Tibial nerve (tissue), 3 donors: ENCODE results near the gene BCAR1.

Source experiments
- POLR2A ChIP-seq, 2 donors: fragments of 450-650 bp; IDR thresholded peaks; one replicate each; pipeline ENCODE4 v1.6.1; 2017; ENCODE audit warnings: antibody characterized with exemption in 2 of 2, mild to moderate bottlenecking in 2 of 2, moderate library complexity in 2 of 2
- TF ChIP-seq, protein P1 (sequence below), 5 experiments: fragments of 200-600 bp in 3 of 5; fragments of 450-650 bp in 2 of 5; sonication (generic) in 3 of 5; IDR thresholded peaks; one replicate each; pipeline ENCODE4 v1.5.1; 2016 to 2019; ENCODE audit warnings: antibody characterized with exemption in 5 of 5, mild to moderate bottlenecking in 3 of 5, moderate library complexity in 2 of 5

DNA sequence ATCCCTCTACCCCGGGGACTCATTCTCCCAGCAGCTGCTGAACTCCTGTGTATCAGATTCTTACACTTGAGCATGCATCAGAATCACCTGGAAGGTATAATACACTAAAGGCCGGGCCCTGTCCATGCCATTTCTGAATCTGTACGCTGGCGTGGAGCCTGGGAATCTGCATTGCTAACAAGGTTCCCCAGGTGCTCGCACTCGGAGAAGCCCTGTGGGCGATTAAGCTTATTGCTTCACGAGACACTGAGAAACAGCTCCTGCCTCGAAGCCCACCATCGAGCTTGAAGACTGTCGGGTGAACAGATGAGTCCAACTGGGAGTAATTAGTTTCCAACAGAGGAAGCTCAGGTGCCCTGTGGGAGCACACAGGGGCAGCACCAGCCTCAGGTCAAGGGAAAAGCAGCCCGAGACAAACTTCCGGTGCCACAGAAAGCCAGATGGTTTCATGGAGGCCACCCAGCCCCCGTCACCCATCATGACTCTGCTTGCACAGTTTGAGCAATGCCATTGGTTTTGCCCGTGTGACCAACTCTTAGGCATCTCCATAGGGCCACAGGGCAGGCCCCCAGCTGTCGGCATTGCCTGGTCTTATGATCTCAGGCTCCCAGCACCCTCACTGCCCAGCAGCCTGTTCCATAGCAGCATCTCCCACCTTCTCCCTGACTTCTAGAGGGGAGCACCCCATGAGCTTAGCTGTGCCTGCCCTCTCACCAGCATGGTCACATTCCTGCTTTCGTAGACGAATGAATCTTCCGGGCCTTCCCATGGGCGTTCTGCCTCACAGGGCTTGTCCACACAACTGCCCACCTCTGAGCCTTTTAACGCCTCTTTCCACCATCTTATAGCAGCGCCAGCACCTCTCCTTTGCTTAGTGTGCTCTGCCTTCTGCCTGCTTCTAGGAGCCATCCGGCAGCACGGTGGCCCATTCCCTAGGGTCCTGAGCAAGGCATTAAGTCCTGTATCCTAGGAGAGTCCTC, 55.3 kb downstream of the BCAR1 start:
- no peak for TF ChIP-seq POLR2A (IDR thresholded peaks at IDR 0.05)
- TF ChIP-seq, protein P1, sequence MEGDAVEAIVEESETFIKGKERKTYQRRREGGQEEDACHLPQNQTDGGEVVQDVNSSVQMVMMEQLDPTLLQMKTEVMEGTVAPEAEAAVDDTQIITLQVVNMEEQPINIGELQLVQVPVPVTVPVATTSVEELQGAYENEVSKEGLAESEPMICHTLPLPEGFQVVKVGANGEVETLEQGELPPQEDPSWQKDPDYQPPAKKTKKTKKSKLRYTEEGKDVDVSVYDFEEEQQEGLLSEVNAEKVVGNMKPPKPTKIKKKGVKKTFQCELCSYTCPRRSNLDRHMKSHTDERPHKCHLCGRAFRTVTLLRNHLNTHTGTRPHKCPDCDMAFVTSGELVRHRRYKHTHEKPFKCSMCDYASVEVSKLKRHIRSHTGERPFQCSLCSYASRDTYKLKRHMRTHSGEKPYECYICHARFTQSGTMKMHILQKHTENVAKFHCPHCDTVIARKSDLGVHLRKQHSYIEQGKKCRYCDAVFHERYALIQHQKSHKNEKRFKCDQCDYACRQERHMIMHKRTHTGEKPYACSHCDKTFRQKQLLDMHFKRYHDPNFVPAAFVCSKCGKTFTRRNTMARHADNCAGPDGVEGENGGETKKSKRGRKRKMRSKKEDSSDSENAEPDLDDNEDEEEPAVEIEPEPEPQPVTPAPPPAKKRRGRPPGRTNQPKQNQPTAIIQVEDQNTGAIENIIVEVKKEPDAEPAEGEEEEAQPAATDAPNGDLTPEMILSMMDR (IDR thresholded peaks at IDR 0.05), result no peak
